ENCODE data around the gene HTR4. TPM values are rescaled to one million over a fixed set of nuclear protein-coding genes. Genes with fewer than 3 reads are reported as not detected.

HTR4 gene
- 10 to 100 TPM in 1 of 4 donors, 1 to 10 TPM in 3; 1.7 to 16.1 (median 4.1) TPM for total RNA-seq
- 1 to 10 TPM in 2 of 3 donors, under 1 TPM in 1; 0.60 to 4.2 (median 1.6) TPM for polyA plus RNA-seq

- H3K4me3 ChIP-seq = peak within 1 kb of the TSS; percentile 53 to 69 (median 58)
- H3K9me3 ChIP-seq = no peaks in the 10 kb centered on the region
- H3K36me3 ChIP-seq = no peaks in the 10 kb centered on the region
- H3K27ac ChIP-seq = peak within 1 kb of the TSS in 3 of 4 donors; percentile 75 to 82 (median 77)
- TF ChIP-seq POLR2AphosphoS5 (IDR thresholded peaks at IDR 0.05) (no peak), EP300 (IDR thresholded peaks at IDR 0.05) (no peak), POLR2A (IDR thresholded peaks at IDR 0.05) (no peak), CTCF (IDR thresholded peaks at IDR 0.05) (no peak)
- peaks cover 0 to 15% (median 15%) of the 10 kb centered on the region in 4 donors for H3K4me1 ChIP-seq
- H3K27me3 ChIP-seq = peaks cover 0 to 16% (median 0%) of the 10 kb centered on the region in 3 donors
- intact Hi-C loops (cut with DNase I) = loop anchor here (10.0 kb wide), 1 partner anchor 209 kb away; no protein-coding TSS in a partner anchor
- 2 to 6% methylated on average over 72 of the region's 72 CpGs for WGBS, 2 donors
- peak; percentile 58 for DNase-seq
These were observed at the start of gene HTR4 for GRCh38 chr5:148653836-148654781. Gene HTR4 (minus strand): TSS chr5:148654527. CDS start chr5:148637014, 17,513 bp downstream.

- no peaks in the 10 kb centered on the region for H3K27me3 ChIP-seq
- intact Hi-C loops (cut with DNase I) = no loop called here
These were observed 47.8 kb upstream of the HTR4 start for GRCh38 chr5:148702019-148702596.

GRCh38 chr5:148699028-148699427 lies 44.7 kb upstream of the HTR4 start:
- no peak overlapping the region for H3K27ac ChIP-seq
- H3K4me3 ChIP-seq = no peak overlapping the region
- intact Hi-C loops (cut with DNase I) = no loop called here
- no peak for DNase-seq
- TF ChIP-seq CTCF (IDR thresholded peaks at IDR 0.05) (no peak), EP300 (IDR thresholded peaks at IDR 0.05) (no peak), POLR2A (IDR thresholded peaks at IDR 0.05) (no peak), POLR2AphosphoS5 (IDR thresholded peaks at IDR 0.05) (no peak)
- H3K9me3 ChIP-seq = no peaks in the 10 kb centered on the region
- no peaks in the 10 kb centered on the region for H3K36me3 ChIP-seq
- H3K4me1 ChIP-seq = peaks cover 0 to 22% (median 15%) of the 10 kb centered on the region in 4 donors
- 60 to 73% methylated on average over 3 of the region's 3 CpGs for WGBS, 2 donors
- no peaks in the 10 kb centered on the region for H3K27me3 ChIP-seq

More at GRCh38 chr5:148702019-148702596, 47.8 kb upstream of the HTR4 start:
- Histone ChIP-seq H3K4me1 (peaks cover 0 to 6% (median under 1%) of the 10 kb centered on the region in 4 donors), H3K4me3 (no peak overlapping the region), H3K27ac (no peak overlapping the region), H3K36me3 (no peaks in the 10 kb centered on the region), H3K9me3 (no peaks in the 10 kb centered on the region)
- TF ChIP-seq CTCF (IDR thresholded peaks at IDR 0.05) = no peak
- TF ChIP-seq POLR2A (IDR thresholded peaks at IDR 0.05) = no peak
- no peak for TF ChIP-seq EP300 (IDR thresholded peaks at IDR 0.05)
- no peak for TF ChIP-seq POLR2AphosphoS5 (IDR thresholded peaks at IDR 0.05)
- no peak for DNase-seq

- Histone ChIP-seq H3K4me1 (peaks cover 0 to 22% (median 15%) of the 10 kb centered on the region in 4 donors), H3K4me3 (peak overlapping the region in 2 of 4 donors; percentile 8 to 27), H3K36me3 (no peaks in the 10 kb centered on the region), H3K27me3 (no peaks in the 10 kb centered on the region), H3K9me3 (no peaks in the 10 kb centered on the region), H3K27ac (peak overlapping the region in 3 of 4 donors; percentile 63 to 79 (median 76))
- 72% methylated on average over 2 of the region's 2 CpGs for WGBS, 2 donors
- DNase-seq = no peak
- intact Hi-C loops (cut with DNase I) = no loop called here
- no peak for TF ChIP-seq POLR2A (IDR thresholded peaks at IDR 0.05)
- no peak for TF ChIP-seq CTCF (IDR thresholded peaks at IDR 0.05)
- TF ChIP-seq POLR2AphosphoS5 (IDR thresholded peaks at IDR 0.05) = no peak
- TF ChIP-seq EP300 (IDR thresholded peaks at IDR 0.05) = no peak
These were observed 43.5 kb upstream of the HTR4 start for GRCh38 chr5:148697809-148698196.

Data from sigmoid colon (tissue), 7 donors.